Ovary (tissue), 3 donors: Measurements from ENCODE around the gene ZNF792.

ENCODE experiments used
- EP300 ChIP-seq: sonication (generic); formaldehyde crosslinking; IDR thresholded peaks from one replicate; pipeline ENCODE4 v1.6.1; 2017; ENCODE audit warnings: antibody characterized with exemption
- TF ChIP-seq, protein P1 (sequence below), 3 donors: fragments of 450-650 bp in 2 of 3; fragments of 200-600 bp in 1 of 3; IDR thresholded peaks; one replicate each; pipeline versions ENCODE4 v1.5.1 to v1.8.0; 2016 to 2022; ENCODE audit warnings: antibody characterized with exemption in 3 of 3, mild to moderate bottlenecking in 1 of 3
- donor health status: DM: no; HTN: no; CAD: no.

DNA sequence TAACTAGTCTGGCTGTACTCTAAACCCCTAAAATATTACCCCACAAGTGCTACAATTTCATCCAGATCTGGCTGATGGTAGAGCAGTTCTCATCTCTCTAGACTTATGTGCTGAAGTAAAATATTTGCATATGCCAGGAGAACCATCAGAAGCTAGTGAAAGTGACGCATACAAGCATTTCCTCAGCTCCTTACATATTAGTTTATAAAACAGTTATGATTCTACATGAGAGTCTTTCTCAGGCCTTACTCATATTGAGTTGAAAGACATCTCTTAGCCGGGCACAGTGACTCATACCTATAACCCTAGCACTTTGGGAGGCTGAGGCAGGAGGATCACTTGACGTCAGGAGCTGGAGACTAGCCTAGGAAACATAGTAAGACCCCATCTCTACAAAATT is 53.3 kb downstream of the ZNF792 start:
- TF ChIP-seq, protein P1, sequence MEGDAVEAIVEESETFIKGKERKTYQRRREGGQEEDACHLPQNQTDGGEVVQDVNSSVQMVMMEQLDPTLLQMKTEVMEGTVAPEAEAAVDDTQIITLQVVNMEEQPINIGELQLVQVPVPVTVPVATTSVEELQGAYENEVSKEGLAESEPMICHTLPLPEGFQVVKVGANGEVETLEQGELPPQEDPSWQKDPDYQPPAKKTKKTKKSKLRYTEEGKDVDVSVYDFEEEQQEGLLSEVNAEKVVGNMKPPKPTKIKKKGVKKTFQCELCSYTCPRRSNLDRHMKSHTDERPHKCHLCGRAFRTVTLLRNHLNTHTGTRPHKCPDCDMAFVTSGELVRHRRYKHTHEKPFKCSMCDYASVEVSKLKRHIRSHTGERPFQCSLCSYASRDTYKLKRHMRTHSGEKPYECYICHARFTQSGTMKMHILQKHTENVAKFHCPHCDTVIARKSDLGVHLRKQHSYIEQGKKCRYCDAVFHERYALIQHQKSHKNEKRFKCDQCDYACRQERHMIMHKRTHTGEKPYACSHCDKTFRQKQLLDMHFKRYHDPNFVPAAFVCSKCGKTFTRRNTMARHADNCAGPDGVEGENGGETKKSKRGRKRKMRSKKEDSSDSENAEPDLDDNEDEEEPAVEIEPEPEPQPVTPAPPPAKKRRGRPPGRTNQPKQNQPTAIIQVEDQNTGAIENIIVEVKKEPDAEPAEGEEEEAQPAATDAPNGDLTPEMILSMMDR (IDR thresholded peaks at IDR 0.05), result no peak
- TF ChIP-seq EP300, result no peak
